Islet of Langerhans (tissue), 1 donor: Measurements from ENCODE around the gene TNFRSF1A.

Experiments
- FAIRE-seq: peaks from one replicate; lab custom pipeline; 2011; peaks lifted over from hg19 to GRCh38; lab: Jason Lieb, UNC

Gene TNFRSF1A

GRCh38 chr12:6374028-6374785, 32.3 kb upstream of the TNFRSF1A start:
- no peak for FAIRE-seq

DNA sequence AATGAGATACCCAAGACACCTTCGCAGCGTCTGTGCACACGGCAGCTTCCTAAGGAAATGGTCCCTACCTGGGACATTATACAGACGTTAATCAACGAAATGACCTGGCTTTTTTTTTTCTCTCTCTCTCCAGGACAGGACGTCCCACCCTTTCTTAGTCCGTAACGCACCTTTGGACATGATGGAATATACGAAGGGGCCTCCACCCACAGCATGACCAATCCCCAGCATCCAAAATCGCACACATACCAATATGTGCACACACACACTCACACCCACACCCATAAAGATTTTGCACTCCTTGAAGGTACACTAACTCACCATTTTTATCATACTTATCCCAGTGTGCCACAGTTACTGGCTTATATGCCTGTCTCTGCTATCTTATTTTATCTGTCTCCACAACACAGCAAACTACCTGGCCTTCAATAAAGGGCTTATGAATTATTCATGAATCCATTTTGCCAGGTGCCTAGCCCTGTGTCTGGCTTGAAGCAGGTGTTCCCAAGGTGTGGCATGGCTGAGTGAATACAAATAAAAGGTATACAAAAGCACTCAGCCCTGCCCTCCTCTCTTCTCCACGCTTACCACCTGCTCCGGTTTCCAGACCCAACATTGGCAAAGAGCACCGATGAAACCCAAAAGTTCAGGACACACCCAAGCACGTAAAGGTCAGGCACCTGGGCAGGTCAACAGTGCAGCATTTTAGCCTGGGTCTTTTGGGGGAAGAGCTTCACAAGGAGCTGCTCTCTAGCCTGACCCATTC, 31.3 kb upstream of the TNFRSF1A start:
- no peak for FAIRE-seq

DNA sequence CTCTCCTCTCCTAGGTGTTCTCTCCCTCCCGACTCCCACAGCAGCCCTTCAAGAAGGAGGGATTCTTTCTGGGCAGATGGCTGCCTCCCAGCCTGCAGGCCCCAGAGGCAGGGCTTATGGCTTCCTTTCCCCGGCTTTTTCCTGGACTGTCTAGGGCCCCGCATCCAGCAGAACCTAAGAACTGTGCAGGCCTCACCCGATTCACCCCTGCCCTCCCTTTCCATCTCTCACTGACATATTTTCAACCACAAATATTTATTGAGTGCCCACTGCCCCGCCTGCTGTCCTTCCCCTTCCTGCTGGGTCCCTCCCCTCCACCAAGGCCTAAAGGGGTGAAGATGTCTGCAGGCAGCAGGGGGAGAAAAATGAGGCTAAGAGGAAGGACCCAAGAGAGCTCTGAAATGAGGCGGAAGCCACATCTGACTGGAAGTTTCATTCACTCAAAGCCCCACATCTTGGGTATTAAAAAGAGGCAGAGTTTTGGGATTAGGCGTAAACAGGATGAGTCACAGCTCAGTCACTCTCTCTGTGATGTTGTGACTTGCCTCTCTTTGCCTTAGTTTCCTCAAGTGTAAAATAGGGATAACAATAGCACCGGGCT, 30.6 kb upstream of the TNFRSF1A start:
- no peak for FAIRE-seq

- FAIRE-seq, result peak; percentile 43
Observed at GRCh38 chr12:6370994-6371754, 29.3 kb upstream of the TNFRSF1A start.

- no peak for FAIRE-seq
Observed at GRCh38 chr12:6370576-6370935, 28.7 kb upstream of the TNFRSF1A start.

- no peak for FAIRE-seq
Observed at GRCh38 chr12:6369916-6370575, 28.2 kb upstream of the TNFRSF1A start.

DNA sequence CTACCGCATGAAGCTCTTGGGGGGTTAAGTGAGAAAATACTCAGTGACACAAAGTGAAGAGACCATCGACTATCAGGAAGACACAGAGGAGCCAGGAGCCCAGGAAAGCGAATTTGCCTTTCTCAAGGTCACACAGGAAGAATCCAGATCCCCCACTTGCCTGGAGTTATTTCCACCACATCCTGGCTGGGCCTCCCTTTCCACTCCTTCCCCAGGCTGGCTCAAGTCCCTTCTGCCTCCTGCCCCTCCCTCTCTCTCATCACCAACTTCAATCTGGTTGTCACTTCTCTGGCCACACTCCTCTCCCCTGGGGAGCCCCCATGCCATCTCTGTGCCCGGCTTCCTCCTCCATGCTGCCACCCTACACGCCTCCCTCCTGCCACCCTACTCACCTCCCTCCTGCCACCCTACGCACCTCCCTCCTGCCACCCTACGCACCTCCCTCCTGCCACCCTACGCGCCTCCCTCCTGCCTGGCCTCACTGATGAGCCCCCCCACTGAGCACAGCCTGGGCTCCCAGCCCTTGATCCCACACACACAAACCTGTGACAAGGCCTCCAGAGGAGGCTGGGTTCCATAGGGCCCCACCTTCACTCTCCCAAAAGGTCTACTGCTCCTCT, 27.1 kb upstream of the TNFRSF1A start:
- FAIRE-seq, result no peak

GRCh38 chr12:6367969-6368892, 26.4 kb upstream of the TNFRSF1A start:
- no peak for FAIRE-seq

- FAIRE-seq, result no peak
Observed at GRCh38 chr12:6367065-6367968, 25.4 kb upstream of the TNFRSF1A start.

DNA sequence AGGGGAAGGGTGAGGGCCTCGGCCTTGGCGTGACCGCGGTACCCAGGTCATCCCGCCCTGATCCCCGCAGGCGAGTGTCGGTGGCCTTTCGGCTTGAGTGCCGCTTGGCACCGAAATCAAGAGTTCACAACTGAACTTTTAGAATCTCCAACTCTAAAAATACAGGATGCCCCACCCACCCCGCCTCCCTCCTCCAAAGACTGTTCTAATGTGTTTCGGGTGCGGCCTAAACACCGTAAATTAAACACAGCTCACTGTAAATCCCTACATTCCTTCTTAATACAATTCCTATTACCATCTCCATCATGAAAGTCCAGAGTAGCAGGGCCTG, 22.1 kb upstream of the TNFRSF1A start:
- no peak for FAIRE-seq

DNA sequence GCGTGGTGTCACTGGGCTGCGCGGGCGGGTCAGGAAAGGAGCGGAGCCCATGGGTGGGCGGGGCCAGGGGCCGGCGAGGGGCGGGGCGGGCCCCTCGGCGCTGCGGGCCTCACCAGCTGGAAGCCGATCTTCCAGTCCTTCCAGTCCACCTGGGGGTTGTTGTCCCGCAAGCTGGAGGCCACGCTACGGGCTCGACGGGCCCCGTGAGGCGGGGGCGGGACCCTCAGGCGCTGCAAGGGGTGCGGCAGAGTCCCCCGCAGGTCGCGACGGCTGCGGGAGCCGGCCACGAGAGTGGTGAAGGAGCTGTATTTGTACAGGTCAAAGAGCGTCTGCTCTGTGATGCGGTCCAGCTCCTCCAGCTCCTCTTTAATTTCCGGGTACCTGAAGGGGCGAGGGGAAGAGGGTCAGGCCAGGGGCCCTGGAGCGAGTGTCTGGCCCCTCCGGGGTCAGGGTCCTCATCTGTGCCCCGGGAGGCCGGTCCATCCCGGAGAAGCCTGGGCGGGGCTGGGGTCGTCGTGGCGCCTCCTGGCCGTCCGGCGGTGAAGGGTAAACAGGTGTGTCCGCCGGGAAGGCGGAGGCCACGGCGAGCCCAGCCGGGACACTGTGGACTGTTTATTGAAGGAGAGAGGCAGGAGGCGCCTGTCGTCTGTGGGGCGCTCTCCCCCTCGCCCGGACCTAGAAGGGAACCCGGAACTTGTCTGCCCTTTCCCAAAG, 21.6 kb upstream of the TNFRSF1A start:
- no peak for FAIRE-seq

- no peak for FAIRE-seq
Observed at GRCh38 chr12:6363010-6363329, 21.1 kb upstream of the TNFRSF1A start.

GRCh38 chr12:6362403-6362802, 20.5 kb upstream of the TNFRSF1A start:
- no peak for FAIRE-seq

DNA sequence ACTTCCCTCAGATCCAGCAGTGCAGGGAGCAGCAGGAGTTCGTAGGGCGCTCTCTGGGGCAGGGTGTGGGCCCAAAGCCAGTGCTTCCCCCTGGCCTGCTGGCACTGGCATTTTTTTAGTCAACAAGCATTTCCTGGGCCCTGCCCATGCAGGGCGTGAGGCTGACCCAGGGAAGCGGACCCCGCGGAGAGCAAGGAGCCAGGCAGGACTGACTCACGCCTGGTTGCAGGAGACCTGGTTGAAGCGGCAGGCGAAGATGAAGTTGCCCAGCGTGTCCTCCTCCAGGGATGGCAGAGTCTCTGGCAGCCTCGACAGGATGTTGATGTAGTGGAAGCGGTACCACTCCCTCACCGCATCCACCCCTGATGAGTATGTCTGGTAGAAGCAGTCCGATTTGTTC, 20.0 kb upstream of the TNFRSF1A start:
- no peak for FAIRE-seq

GRCh38 chr12:6360578-6361490, 19.0 kb upstream of the TNFRSF1A start:
- FAIRE-seq, result no peak

GRCh38 chr12:6360080-6360571, 18.2 kb upstream of the TNFRSF1A start:
- FAIRE-seq, result no peak

DNA sequence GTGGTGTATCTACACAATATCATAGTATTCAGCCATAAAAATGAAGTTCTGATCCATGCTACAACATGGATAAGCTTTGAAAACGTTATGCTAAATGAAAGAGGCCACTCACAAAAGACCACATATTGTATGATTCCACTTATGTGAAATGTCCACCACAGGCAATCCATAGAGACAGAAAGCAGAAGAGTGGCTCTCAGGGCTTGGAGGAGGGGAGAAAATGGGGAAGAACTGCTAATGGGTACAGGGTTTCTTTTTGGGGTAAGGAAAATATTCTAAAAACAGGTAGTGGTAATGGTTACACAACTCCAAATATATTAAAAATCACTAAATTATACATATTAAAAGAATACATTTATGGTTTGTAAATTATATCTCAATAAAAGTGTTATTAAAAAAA, 17.0 kb upstream of the TNFRSF1A start:
- no peak for FAIRE-seq

DNA sequence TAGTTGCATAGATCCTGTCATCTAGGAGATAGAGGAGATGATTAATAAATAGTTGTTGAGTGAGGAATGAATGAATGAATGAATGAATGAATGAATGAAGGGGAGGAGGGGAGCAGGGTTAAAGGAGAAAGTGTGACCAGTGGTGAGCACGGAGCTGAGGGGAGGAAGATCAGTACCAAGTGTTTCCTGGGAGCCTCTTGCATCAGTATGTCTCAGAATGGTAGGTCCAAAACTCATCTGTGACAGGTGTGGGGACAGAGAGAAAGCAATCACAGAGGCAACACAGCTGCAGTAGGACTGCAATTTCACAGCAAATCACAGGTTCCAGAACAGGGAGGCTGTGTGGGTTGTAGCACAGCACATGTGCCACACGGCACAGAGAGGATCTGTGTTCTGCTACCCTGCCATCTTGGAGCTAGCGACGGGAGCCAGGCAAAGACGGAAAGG, 14.5 kb upstream of the TNFRSF1A start:
- no peak for FAIRE-seq
